ENCODE data around the gene SLC26A6. TPM values are rescaled to one million over a fixed set of nuclear protein-coding genes. Genes with fewer than 3 reads are reported as not detected.

Gene SLC26A6
- total RNA-seq, 1 experiment from 2014 or later = 55.1 TPM

DNA sequence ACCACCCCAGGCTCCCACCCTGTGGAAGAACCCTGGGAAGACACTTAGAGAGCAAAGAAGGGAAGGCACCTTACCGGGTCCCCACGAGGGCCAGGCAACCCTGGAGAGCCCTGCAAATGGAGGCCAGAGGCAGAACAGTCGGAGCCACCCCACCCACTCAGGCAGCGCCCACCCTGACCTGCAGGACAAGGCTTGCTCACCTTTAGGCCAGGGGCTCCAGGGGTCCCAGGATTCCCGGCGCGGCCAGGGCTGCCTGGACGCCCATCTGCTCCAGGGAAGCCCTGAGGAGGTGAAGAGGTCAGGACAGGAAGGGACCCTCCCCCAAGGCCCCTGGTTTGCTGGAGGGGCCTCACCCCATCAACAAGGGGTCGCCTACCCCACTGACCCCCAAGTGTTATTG is 50.4 kb downstream of the SLC26A6 start:
- Histone ChIP-seq H3K36me3 (ENCODE audit: control insufficient read depth in 1 of 2, insufficient read depth in 2 of 2, low read length in 2 of 2) (no peaks in the 10 kb centered on the region; a peak in 1 of 4 replicates), H3K4me1 (ENCODE audit: control insufficient read depth in 1 of 2, insufficient read depth in 2 of 2, low read length in 2 of 2) (no peaks in the 10 kb centered on the region), H3K4me2 (ENCODE audit: low read length) (no peak overlapping the region), H2AFZ (ENCODE audit: low read depth, low read length, poor library complexity, severe bottlenecking) (no peak overlapping the region), H3K9me3 (ENCODE audit: control insufficient read depth in 1 of 2, insufficient read depth in 1 of 2, low read depth in 1 of 2, low read length in 2 of 2) (no peaks in the 10 kb centered on the region), H4K20me1 (ENCODE audit: insufficient read depth) (no peaks in the 10 kb centered on the region), H3K27me3 (ENCODE audit: insufficient read depth, low read length) (no peaks in the 10 kb centered on the region), H3K9ac (ENCODE audit: low read length) (no peak overlapping the region), H3K4me3 (replicated peaks in 1 of 2; ENCODE audit: low read depth in 1 of 2, low read length in 2 of 2) (no peak overlapping the region), H3K79me2 (ENCODE audit: insufficient read depth, low read length) (no peaks in the 10 kb centered on the region), H3K9me2 (ENCODE audit: insufficient read depth) (no peaks in the 10 kb centered on the region), H3K27ac (ENCODE audit: low read depth, low read length) (no peak overlapping the region)
- no peak for ATAC-seq
- RAD21 ChIA-PET (ENCODE audit: low non-redundant PET in 1 of 2, low total read pairs in 2 of 2, uncharacterized antibody in 2 of 2, unreplicated experiment in 2 of 2) = no interaction called here
- CTCF ChIA-PET = no interaction called here
- BruUV-seq (replicated peaks) = no TSS peak
- no peak for DNase-seq (ENCODE audit: low read depth, low spot score)
- no peak for TF ChIP-seq JUND (IDR thresholded peaks at IDR 0.05)
- POLR2A ChIA-PET = no interaction called here
- intact Hi-C loops (cut with micrococcal nuclease) = no loop called here

DNA sequence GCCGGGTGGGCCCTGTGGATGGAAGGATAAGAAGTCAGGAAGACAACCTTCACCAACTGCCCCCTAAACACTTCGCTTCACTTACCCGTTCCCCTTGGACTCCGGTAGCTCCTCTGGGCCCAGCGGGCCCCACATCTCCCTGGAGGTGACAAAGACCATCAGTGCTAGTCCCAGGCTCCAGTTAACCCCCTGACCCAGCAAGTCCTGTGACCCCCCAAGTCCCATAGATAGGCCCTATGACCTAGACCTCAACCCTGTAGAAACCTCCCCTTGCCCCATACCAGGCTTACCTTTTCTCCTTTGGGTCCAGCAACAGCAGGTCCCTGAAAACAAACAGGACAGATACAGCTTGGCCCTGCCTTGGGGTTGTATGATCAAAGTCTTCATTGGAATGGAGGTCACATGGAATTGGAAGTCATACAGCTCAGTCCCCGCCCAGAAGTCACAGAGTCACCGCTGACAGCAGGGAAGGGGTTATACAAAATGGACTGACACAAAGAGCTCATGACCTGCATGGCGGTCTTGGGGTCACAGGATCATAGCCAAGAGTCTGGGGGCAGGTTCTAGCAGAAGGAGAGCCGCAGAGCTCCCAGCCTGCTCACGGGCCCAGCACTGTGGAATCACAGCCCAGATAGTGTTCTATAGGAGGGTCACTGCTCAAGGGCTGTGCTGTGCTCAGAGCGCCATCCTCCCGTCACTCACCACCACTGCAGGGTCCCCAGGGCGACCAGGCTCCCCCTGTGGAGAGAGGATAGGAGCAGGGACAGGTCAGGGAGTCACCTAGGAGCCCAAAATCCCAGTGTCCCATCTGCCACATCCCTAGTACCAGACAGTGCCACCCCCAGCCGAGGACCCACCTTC is 53.4 kb downstream of the SLC26A6 start:
- H4K20me1 ChIP-seq (ENCODE audit: insufficient read depth) = no peaks in the 10 kb centered on the region
- ChIA-PET CTCF (no interaction called here), POLR2A (no interaction called here), RAD21 (ENCODE audit: low non-redundant PET in 1 of 2, low total read pairs in 2 of 2, uncharacterized antibody in 2 of 2, unreplicated experiment in 2 of 2) (no interaction called here)
- H3K4me1 ChIP-seq (ENCODE audit: control insufficient read depth in 1 of 2, insufficient read depth in 2 of 2, low read length in 2 of 2) = no peaks in the 10 kb centered on the region
- H3K4me2 ChIP-seq (ENCODE audit: low read length) = no peak overlapping the region
- ATAC-seq = no peak
- TF ChIP-seq CEBPB (IDR thresholded peaks at IDR 0.05; ENCODE audit: low read depth) = no peak
- TF ChIP-seq ZFX (IDR thresholded peaks at IDR 0.05) = no peak
- TF ChIP-seq, protein P1, sequence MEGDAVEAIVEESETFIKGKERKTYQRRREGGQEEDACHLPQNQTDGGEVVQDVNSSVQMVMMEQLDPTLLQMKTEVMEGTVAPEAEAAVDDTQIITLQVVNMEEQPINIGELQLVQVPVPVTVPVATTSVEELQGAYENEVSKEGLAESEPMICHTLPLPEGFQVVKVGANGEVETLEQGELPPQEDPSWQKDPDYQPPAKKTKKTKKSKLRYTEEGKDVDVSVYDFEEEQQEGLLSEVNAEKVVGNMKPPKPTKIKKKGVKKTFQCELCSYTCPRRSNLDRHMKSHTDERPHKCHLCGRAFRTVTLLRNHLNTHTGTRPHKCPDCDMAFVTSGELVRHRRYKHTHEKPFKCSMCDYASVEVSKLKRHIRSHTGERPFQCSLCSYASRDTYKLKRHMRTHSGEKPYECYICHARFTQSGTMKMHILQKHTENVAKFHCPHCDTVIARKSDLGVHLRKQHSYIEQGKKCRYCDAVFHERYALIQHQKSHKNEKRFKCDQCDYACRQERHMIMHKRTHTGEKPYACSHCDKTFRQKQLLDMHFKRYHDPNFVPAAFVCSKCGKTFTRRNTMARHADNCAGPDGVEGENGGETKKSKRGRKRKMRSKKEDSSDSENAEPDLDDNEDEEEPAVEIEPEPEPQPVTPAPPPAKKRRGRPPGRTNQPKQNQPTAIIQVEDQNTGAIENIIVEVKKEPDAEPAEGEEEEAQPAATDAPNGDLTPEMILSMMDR (IDR thresholded peaks at IDR 0.05 in 2 of 3, conservative IDR thresholded peaks at IDR 0.05 in 1 of 3; ENCODE audit: borderline replicate concordance in 1 of 3, insufficient read depth in 1 of 3, low read depth in 2 of 3, low read length in 2 of 3) = no peak
- no peak for TF ChIP-seq POLR2AphosphoS5 (IDR thresholded peaks at IDR 0.05; ENCODE audit: low read depth, low read length)
- no peak for TF ChIP-seq YY1 (IDR thresholded peaks at IDR 0.05; ENCODE audit: extremely low read depth, insufficient replicate concordance, low read depth, low read length)
- TF ChIP-seq, protein P2, sequence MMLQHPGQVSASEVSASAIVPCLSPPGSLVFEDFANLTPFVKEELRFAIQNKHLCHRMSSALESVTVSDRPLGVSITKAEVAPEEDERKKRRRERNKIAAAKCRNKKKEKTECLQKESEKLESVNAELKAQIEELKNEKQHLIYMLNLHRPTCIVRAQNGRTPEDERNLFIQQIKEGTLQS (IDR thresholded peaks at IDR 0.05) = no peak
- no peak for TF ChIP-seq RAD21 (IDR thresholded peaks at IDR 0.05; ENCODE audit: low read depth)
- TF ChIP-seq SP1 (IDR thresholded peaks at IDR 0.05; ENCODE audit: low read depth) = no peak
- TF ChIP-seq, protein P3, sequence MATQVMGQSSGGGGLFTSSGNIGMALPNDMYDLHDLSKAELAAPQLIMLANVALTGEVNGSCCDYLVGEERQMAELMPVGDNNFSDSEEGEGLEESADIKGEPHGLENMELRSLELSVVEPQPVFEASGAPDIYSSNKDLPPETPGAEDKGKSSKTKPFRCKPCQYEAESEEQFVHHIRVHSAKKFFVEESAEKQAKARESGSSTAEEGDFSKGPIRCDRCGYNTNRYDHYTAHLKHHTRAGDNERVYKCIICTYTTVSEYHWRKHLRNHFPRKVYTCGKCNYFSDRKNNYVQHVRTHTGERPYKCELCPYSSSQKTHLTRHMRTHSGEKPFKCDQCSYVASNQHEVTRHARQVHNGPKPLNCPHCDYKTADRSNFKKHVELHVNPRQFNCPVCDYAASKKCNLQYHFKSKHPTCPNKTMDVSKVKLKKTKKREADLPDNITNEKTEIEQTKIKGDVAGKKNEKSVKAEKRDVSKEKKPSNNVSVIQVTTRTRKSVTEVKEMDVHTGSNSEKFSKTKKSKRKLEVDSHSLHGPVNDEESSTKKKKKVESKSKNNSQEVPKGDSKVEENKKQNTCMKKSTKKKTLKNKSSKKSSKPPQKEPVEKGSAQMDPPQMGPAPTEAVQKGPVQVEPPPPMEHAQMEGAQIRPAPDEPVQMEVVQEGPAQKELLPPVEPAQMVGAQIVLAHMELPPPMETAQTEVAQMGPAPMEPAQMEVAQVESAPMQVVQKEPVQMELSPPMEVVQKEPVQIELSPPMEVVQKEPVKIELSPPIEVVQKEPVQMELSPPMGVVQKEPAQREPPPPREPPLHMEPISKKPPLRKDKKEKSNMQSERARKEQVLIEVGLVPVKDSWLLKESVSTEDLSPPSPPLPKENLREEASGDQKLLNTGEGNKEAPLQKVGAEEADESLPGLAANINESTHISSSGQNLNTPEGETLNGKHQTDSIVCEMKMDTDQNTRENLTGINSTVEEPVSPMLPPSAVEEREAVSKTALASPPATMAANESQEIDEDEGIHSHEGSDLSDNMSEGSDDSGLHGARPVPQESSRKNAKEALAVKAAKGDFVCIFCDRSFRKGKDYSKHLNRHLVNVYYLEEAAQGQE (IDR thresholded peaks at IDR 0.05; ENCODE audit: low read depth) = no peak
- no peak overlapping the region for H2AFZ ChIP-seq (ENCODE audit: low read depth, low read length, poor library complexity, severe bottlenecking)
- BruUV-seq (replicated peaks) = no TSS peak
- no peak overlapping the region for H3K27ac ChIP-seq (ENCODE audit: low read depth, low read length)
- H3K9me2 ChIP-seq (ENCODE audit: insufficient read depth) = no peaks in the 10 kb centered on the region
- DNase-seq (ENCODE audit: low read depth, low spot score) = no peak
- H3K36me3 ChIP-seq (ENCODE audit: control insufficient read depth in 1 of 2, insufficient read depth in 2 of 2, low read length in 2 of 2) = no peaks in the 10 kb centered on the region; a peak in 1 of 4 replicates
- H3K9me3 ChIP-seq (ENCODE audit: control insufficient read depth in 1 of 2, insufficient read depth in 1 of 2, low read depth in 1 of 2, low read length in 2 of 2) = no peaks in the 10 kb centered on the region
- H3K9ac ChIP-seq (ENCODE audit: low read length) = no peak overlapping the region
- no peaks in the 10 kb centered on the region for H3K79me2 ChIP-seq (ENCODE audit: insufficient read depth, low read length)
- H3K4me3 ChIP-seq (replicated peaks in 1 of 2; ENCODE audit: low read depth in 1 of 2, low read length in 2 of 2) = no peak overlapping the region
- intact Hi-C loops (cut with micrococcal nuclease) = no loop called here
- no peaks in the 10 kb centered on the region for H3K27me3 ChIP-seq (ENCODE audit: insufficient read depth, low read length)
